HUES6 (cell line): Measurements from ENCODE around the gene ANAPC5.
"Not testable (repeated sequence)": the region's sequence is repeated elsewhere in the genome, so short reads cannot be mapped to it uniquely, and the experiment has no call there.

Experiments used
- H3K27ac ChIP-seq: 2 replicates; pipeline ENCODE4 v1.7.0; 2013; ENCODE audit warnings: low read depth, mild to moderate bottlenecking, low read length, inconsistent platforms
- H3K27me3 ChIP-seq: 2 replicates; pipeline ENCODE4 v1.6.1; 2013; ENCODE audit warnings: low read length; ENCODE audit not compliant: control insufficient read depth, insufficient read depth
- H3K36me3 ChIP-seq: 2 replicates; pipeline ENCODE4 v1.6.1; 2013; ENCODE audit warnings: low read length; ENCODE audit not compliant: control insufficient read depth, insufficient read depth
- H3K4me1 ChIP-seq: 2 replicates; pipeline ENCODE4 v1.6.1; 2013; ENCODE audit warnings: low read length; ENCODE audit not compliant: control insufficient read depth, insufficient read depth
- H3K4me3 ChIP-seq: 2 replicates; pipeline ENCODE4 v1.5.1; 2013; ENCODE audit warnings: low read depth, low read length
- H3K9ac ChIP-seq: one replicate; pipeline ENCODE4 v1.6.1; 2013; ENCODE audit warnings: mild to moderate bottlenecking, low read length
- H3K9me3 ChIP-seq: 2 replicates; pipeline ENCODE4 v1.6.1; 2013; ENCODE audit warnings: low read depth, low read length; ENCODE audit not compliant: control insufficient read depth, insufficient read depth

Gene ANAPC5

GRCh38 chr12:121307397-121307796, 44.8 kb downstream of the ANAPC5 start:
- not testable (repeated sequence) for H3K27me3 ChIP-seq, H3K4me1 ChIP-seq, H3K9ac ChIP-seq, H3K27ac ChIP-seq, H3K4me3 ChIP-seq, H3K9me3 ChIP-seq
- peaks cover 38% of the 10 kb centered on the region for H3K36me3 ChIP-seq

DNA sequence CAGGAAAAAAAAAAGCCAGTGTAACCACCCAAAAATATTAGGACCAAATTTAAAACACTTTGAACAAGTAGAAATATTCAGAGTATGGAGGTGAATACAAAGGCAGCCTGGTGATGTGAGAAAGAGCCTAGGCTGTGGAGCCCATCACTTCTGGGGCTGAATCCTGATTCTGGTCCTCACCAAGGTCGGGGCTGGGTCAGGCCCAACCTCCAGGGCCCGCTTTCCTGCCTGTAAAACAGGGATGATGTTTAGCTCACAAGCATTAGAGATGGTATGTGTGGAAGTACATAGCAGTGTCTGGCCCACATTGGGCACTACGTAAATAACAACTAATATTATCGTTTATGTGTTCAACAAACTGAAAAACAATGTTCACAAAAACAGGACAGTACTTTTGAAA, 47.9 kb downstream of the ANAPC5 start:
- Histone ChIP-seq H3K27ac (no peak overlapping the region), H3K4me1 (no peaks in the 10 kb centered on the region), H3K27me3 (no peaks in the 10 kb centered on the region), H3K36me3 (peaks cover 12% of the 10 kb centered on the region), H3K9ac (no peak overlapping the region), H3K9me3 (no peaks in the 10 kb centered on the region), H3K4me3 (no peak overlapping the region)

DNA sequence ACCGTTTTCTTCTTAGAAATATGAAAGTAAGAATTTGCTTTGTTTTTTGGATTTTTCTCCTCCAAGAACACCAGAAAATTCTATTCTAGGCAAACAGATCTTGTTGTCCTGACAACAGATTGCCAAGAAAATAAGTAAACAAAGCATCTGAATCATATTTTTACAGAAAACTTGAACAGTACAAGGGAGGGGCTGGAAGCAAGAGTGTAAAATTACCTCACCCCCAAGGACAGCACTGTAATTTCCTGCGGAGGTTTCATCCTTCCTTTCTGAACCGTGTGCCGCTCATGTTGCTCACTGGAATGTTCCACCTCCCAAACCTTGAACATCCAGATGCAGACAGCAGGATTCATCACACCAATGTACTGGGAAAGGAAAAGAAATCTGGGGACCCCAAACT, 50.3 kb downstream of the ANAPC5 start:
- H3K9ac ChIP-seq, result no peak overlapping the region
- no peaks in the 10 kb centered on the region for H3K36me3 ChIP-seq
- no peaks in the 10 kb centered on the region for H3K4me1 ChIP-seq
- H3K27me3 ChIP-seq, result no peaks in the 10 kb centered on the region
- no peak overlapping the region for H3K27ac ChIP-seq
- H3K9me3 ChIP-seq, result no peaks in the 10 kb centered on the region
- H3K4me3 ChIP-seq, result no peak overlapping the region

DNA sequence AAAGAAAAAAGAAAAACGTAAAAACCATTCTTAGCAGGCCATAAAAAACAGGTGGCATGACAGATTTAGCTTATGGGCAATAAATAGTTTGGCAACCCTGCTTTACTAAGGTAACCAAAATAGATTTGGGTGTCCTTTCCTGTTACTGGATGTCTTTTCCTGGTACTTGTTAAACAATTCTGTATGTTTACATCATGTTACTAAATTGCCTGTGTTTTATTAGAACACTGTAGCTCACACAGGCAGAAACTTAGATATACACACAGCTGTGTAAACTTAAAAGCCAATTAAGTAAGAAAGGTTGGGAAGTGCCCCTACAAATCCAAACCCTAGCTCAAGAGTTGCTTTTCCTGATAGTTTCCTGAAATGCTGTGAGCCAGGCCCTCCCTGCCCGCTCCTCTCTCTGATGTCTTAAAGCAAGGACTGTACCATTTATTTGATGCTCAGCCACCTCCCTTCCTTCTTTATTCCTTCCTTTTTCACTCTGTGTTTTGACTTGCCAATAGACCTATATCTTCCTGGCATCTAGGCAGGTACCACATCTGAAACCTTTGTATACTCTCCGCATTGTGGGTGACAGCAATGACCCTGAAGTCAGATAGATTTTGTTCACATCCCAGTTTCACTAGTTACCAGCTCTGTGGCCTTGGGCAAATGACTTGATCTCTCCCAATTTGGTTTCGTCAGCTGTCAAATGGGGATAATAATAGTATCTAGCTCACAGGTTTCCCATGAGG, 52.0 kb downstream of the ANAPC5 start:
- H3K9me3 ChIP-seq, result no peaks in the 10 kb centered on the region
- no peak overlapping the region for H3K27ac ChIP-seq
- no peak overlapping the region for H3K4me3 ChIP-seq
- no peak overlapping the region for H3K9ac ChIP-seq
- H3K27me3 ChIP-seq, result no peaks in the 10 kb centered on the region
- 0 out of 2 replicates have a peak, but pooled peaks cover under 1% of the 10 kb centered on the region for H3K4me1 ChIP-seq
- H3K36me3 ChIP-seq, result no peaks in the 10 kb centered on the region

DNA sequence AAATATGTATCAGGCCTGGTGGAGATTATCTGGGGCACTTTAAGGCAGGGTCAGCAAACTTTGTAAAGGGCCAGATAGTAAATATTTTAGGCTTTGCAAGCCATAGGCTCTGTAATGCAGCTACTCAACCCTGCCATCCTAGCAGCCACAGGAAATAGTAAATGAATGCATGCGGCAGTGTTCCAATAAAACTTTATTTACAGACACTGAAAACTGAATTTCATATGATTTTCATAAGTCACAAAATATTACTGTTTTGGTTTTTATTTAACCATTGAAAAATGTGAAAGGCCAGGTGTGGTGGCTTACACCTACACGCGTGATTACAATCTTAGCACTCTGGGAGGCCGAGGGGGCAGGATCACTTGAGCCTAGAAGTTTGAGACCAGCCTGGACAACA, 52.5 kb downstream of the ANAPC5 start:
- Histone ChIP-seq H3K9ac (no peak overlapping the region), H3K4me1 (0 out of 2 replicates have a peak, but pooled peaks cover 3% of the 10 kb centered on the region), H3K36me3 (no peaks in the 10 kb centered on the region), H3K9me3 (no peaks in the 10 kb centered on the region), H3K27me3 (no peaks in the 10 kb centered on the region), H3K4me3 (no peak overlapping the region), H3K27ac (no peak overlapping the region)

DNA sequence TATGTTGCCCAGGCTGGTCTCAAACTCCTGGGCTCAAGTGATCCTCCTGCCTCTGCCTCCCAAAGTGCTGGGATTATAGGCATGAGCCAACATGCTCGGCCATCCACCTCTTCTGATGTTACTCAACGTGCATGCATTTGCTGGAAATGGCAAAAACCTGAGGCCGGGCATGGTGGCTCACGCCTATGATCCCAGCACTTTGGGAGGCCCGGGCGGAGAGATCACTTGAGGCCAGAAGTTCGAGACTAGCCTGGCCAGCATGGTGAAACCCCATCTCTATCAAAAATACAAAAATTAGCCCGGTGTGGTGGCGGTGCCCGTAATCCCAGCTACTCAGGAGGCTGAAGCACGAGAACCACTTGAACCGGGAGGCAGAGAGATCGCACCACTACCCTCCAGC, 53.8 kb downstream of the ANAPC5 start:
- H3K27me3 ChIP-seq, H3K9ac ChIP-seq, H3K9me3 ChIP-seq, H3K36me3 ChIP-seq, H3K4me1 ChIP-seq, H3K4me3 ChIP-seq, H3K27ac ChIP-seq: not testable (repeated sequence)

DNA sequence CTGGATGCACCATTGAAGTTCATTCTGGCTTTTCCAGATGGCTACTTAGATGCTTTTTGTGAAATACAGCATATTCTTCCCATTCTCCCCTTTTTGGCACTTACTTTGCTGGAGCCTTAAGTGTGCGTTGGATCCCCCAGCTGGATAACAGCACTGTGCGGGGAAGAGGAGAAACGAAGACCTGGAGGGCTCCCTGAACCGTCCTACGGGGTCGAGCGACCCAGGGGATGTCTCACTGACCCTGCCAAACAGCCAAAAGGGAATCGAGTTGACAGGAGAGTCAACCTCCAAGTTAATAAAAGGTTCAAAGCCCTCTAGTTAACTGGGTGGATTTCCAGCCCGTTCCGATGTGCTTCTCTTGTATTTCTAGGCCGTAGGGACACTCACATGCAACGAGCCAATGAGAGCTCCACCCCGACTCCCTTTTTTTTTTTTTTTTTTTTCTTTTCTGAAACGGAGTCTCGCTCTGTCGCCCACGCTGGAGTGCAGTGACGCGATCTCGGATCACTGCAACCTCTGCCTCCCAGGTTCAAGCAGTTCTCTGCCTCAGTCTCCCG, 54.7 kb downstream of the ANAPC5 start:
- peak overlapping the region; percentile 55; the same call in 1 of the 2 replicates for H3K27ac ChIP-seq

DNA sequence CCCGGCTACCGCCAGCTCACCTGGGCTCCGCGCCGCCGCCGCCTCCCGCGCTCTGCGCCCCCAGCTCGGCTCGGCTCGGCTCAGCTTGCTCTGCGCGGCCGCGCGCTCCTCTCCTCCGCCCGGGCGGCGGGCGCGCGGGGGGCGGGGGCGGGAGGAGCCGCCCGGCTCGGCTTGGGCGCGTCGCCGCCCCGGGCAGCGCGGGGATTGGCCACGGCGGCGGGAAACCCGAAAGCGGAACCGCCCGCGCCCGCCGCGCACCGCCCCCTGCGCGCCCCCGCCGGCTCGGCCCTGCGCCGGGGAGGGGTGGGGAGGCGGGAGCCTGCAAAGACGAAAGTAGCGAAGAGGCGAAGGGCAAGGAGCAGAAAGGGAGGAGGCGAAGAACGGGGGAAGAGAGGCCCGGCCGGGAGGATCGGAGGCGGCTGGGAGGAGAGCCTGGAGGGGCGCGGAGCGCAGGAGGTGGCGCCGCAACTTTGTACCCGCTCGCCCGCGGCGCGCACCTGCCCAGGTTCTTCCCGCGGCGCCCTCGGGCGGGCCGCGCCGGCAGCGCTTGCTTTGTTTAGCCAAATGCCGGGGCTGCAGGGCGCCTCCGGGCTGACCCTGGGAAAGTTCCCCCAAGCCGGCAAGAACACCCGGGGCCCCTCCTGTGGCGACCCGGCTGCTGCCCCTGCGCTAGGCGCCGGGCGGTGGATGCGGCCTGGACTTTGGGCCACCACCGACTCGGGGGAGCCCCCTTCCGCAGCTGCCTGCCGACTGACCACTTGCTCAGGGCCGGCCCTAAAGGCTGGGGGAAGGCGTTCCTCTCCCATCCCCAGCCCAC, 55.4 kb downstream of the ANAPC5 start, which contains the start of gene CAMKK2:
Gene CAMKK2 (minus strand): TSS at position 92 of the 817 bp plus-strand sequence. CDS start 22,183 bp downstream, outside the sequence.
- Histone ChIP-seq H3K9ac (peak within 1 kb of the TSS; percentile 89), H3K4me1 (0 out of 2 replicates have a peak, but pooled peaks cover 3% of the 10 kb centered on the region), H3K9me3 (no peaks in the 10 kb centered on the region), H3K4me3 (peak within 1 kb of the TSS; percentile 92), H3K27ac (peak within 1 kb of the TSS; percentile 55; the same call in 1 of the 2 replicates), H3K36me3 (0 out of 2 replicates have a peak, but pooled peaks cover 6% of the 10 kb centered on the region), H3K27me3 (no peaks in the 10 kb centered on the region)

More for the DNA sequence above, 54.7 kb downstream of the ANAPC5 start:
- H3K36me3 ChIP-seq, result 0 out of 2 replicates have a peak, but pooled peaks cover 2% of the 10 kb centered on the region
- H3K4me3 ChIP-seq, result peak overlapping the region; percentile 87
- 0 out of 2 replicates have a peak, but pooled peaks cover 3% of the 10 kb centered on the region for H3K4me1 ChIP-seq
- H3K27me3 ChIP-seq, result no peaks in the 10 kb centered on the region
- H3K9me3 ChIP-seq, result no peaks in the 10 kb centered on the region
- H3K9ac ChIP-seq, result peak overlapping the region; percentile 81

DNA sequence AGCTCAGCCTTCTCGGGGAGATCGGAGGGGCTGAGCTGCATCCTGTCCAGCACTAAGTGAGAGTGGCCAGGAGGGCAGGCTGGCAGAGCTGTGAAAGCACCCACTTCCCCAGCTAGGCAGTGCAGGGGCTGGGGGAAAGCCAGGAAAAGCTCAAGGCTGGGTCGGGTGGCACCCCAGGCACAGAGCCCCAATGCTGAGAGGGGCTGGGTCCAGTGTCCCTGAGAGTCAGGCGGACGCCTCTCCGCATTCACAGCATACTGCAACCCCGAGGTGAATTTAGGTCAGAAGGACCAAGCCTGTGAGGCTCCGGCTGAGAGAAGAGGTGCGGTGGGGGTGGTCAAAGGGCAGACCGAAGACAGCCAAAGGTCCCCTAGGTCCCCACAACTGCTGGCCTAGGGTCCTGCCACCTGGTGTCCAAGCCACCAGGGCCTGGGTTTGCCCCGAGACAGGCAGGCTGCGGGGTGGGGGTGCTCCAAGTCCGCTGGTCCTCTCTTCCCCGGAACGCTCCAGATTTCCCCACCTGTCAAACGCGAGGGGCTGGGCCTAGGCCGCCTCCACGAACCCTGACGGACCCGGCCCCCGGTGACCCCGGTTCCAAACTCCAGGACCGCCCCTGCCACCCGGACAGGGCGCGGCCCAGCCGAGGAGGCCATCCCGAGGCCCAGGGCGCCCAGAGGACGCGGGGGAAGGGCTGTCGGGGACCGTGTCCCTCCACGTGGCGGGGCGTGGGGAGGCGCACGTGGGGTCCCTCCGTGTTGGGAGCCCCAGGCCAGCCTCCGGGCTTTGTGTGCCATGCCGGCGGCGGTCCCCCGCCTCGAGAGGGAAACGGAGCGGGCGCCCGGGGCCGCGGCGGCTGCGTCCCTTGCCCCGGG, 56.2 kb downstream of the ANAPC5 start:
- Histone ChIP-seq H3K36me3 (peaks cover 6% of the 10 kb centered on the region; the same call in 1 of the 2 replicates), H3K9ac (peak overlapping the region; percentile 89), H3K27ac (0 out of 2 replicates have a peak overlapping the region, but pooled peaks have one; percentile 32)

DNA sequence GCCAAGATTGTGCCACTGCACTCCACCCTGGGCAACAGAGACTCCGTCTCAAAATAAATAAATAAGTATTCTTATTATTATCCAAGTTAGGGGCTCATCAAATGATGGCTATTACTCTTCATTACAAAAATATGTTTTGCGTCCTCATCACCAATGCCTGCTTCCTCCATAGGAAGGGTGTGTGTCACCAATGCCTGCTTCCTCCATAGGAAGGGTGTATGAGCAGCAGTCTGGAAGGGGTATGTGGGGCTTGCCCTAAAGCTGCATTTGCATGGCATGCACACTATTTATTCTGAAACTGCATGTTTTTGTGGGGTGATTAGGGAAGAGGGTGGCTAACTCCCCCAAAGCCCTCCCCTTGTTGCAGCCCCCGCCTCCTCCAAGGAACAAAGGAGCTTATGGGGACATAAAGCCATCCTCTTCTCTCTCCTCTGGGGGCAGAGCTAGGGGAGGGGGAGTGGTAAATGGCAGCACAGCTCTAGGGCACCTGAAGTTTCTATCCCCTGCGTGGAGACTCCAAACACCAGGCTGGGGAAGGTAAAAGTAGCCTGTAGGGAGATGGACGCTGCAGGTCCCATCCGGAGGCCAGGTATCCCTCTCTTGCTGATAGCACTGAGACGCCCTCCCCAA, 57.0 kb downstream of the ANAPC5 start:
- H3K4me3 ChIP-seq, result peak overlapping the region; percentile 92
- H3K36me3 ChIP-seq, result peaks cover 10% of the 10 kb centered on the region; the same call in 1 of the 2 replicates
- H3K4me1 ChIP-seq, result 0 out of 2 replicates have a peak, but pooled peaks cover 3% of the 10 kb centered on the region
- H3K9ac ChIP-seq, result peak overlapping the region; percentile 89
- no peaks in the 10 kb centered on the region for H3K27me3 ChIP-seq
- no peak overlapping the region for H3K27ac ChIP-seq
- H3K9me3 ChIP-seq, result no peaks in the 10 kb centered on the region

More for the DNA sequence above, 56.2 kb downstream of the ANAPC5 start:
- Histone ChIP-seq H3K4me3 (peak overlapping the region; percentile 92), H3K27me3 (no peaks in the 10 kb centered on the region), H3K4me1 (0 out of 2 replicates have a peak, but pooled peaks cover 3% of the 10 kb centered on the region), H3K9me3 (no peaks in the 10 kb centered on the region)
